ENCODE results near the gene MPHOSPH10.

DNA sequence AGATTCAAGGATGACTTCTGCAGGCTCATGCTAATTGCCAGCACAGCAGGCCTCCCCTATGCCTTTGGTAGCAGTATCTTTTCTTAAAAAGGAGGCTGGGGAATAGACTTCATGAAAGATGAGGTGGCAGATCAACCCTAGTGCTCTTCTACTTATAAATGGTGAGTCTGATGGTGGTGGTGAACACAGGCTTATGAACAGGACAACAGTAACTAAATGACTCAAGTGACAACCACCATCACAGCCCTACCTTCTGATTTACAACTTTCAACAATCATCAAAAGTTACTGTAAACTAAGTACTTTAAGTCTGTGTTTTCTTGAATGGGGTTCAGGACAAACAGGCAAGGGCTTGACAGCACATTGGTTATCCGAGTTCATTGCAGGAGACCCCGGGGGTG lies 57.2 kb downstream of the MPHOSPH10 start:
- TF ChIP-seq, protein P1, sequence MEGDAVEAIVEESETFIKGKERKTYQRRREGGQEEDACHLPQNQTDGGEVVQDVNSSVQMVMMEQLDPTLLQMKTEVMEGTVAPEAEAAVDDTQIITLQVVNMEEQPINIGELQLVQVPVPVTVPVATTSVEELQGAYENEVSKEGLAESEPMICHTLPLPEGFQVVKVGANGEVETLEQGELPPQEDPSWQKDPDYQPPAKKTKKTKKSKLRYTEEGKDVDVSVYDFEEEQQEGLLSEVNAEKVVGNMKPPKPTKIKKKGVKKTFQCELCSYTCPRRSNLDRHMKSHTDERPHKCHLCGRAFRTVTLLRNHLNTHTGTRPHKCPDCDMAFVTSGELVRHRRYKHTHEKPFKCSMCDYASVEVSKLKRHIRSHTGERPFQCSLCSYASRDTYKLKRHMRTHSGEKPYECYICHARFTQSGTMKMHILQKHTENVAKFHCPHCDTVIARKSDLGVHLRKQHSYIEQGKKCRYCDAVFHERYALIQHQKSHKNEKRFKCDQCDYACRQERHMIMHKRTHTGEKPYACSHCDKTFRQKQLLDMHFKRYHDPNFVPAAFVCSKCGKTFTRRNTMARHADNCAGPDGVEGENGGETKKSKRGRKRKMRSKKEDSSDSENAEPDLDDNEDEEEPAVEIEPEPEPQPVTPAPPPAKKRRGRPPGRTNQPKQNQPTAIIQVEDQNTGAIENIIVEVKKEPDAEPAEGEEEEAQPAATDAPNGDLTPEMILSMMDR (optimal IDR thresholded peaks at IDR 0.05 in 1 of 3, IDR thresholded peaks at IDR 0.05 in 1 of 3, conservative IDR thresholded peaks at IDR 0.05 in 1 of 3; ENCODE audit: extremely low read depth in 1 of 3, insufficient read depth in 2 of 3, low read length in 3 of 3), result no peak
- no peak for TF ChIP-seq EZH2 (IDR thresholded peaks at IDR 0.05; ENCODE audit: low read length)

All from keratinocyte (primary cell).